NCI-H2081 (cell line): Measurements from ENCODE around the gene SFMBT2.

Experiments
- DNase-seq, 2 experiments: peaks; one replicate each; lab custom pipeline; 2025; lab: John Stamatoyannopoulos, UW

SFMBT2 gene

DNA sequence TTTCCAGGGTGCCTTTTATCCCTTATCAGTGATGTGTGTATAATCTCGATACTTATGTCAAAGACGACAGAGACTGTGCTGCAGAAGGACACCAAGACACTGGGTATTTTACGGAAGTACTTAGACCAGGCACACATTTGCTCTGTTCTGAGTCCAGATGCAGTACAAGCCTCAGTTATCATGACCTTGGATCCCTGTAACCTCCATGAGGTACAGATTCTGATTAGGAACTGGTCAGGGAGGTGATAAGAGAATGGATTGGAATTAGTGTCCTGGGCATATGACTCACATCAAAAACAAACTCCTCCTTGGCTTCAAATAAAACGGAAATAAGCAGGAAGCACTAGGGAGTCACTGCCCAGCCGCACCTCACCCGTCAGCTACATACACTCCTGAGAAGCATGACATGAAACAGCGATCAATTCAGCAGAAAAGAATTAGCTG is 146.5 kb downstream of the SFMBT2 start:
- no peak for DNase-seq

DNA sequence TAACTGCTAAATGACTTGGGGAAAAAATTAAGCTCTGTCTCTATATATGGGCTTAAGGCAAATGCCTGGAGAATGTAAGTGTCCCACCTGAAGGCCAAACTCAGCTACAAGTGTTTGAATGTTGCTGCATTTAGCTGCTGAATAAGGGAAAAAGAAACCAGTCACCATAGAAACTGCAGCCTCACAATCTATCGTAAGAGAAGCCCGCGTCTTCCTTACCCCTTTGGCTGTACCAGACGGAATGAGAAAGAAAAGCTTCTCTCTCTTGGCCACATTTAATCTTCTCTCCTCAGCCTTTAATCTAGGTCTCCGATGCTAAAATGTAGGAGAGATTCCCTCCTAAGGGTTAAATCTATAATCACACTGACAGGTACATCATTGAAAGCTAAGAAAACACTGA is 147.2 kb downstream of the SFMBT2 start:
- DNase-seq: no peak

DNA sequence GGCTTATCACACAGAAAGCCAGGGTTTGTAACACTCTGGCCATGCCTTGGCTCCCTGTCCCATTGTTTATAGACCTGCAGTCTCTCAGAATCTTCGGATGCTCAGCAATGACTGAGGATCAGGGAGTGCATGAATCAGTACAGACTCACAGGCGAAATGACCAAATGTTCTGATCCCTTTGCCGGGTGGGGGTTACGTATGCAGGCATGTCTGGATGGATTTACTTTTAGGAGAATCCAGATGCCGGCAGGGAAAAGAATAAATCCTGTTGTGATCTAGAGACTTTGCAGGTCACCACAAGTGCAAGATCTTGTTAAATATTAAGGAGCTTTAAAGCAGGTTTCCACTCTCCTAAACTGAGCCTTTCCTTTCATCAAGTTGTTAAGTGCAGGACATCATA is 149.5 kb downstream of the SFMBT2 start:
- DNase-seq: no peak

DNA sequence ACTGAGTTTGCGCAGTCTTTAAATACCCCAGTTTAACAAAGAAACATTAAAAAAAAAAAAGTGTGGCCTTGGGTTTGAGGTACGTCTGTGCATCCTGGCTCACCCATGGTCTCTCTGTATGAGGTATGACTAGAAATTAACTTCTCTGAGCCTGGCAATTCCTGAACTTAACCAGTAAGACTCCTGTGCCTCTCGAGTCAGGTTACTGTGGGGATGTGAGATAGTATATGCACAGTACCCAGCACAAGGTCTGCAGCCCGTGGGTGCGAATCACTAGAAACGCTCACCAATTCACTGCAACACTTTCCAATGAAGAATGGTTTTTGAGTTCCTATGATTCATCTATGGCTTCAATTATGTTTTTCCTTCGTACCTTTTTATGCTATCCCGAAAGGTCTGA is 149.9 kb downstream of the SFMBT2 start:
- no peak for DNase-seq

DNA sequence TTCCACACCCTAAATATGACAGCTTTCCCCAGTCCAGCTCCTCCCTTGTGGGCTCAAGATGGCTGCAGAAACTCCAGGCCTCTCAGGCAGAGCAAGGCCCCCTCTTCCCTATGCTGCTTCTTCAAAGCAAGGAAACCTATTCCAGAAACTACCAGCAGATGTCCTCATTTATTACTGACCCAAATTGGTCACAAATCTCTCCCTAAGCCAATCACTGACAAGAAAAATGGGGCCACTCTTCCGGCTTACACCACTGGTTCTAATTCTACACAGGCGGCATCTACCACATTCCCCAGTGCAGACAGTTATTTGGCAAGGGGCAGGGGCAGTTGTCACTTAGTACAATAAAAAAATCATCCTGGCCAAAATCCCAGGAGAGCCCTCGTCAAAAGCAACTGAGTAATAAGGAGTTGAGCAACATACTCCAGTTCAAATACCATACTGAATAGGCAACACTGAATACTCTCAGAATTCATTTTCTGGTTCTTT is 150.4 kb downstream of the SFMBT2 start:
- peak; percentile 9 to 62 for DNase-seq

DNA sequence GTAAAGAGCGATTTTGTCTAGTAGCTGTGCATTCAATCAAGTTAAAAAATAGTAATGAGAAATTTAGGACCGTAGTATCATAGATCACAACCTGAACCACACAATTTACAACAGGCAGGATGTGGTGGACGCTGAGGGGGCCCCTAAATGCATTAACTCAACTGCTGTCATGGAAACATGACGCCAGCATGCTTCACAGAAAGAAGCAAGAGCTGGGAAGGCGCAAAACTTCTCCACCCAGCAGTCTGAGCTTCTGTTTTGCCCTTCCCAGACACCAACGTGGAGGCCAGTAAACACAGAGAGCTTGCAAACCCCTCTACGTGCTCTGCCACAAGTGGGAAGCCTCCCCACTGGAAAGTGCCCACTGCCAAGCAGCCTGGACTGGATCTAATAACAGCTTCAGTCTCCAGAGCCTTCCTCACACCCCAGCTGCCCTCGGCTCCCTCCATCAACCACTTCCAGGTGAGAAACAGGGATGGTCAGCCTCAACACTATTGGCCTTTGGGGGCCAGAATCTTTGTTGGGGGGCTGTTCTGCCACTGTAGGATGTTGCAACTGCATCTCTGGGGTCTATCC is 151.8 kb downstream of the SFMBT2 start:
- DNase-seq: no peak

DNA sequence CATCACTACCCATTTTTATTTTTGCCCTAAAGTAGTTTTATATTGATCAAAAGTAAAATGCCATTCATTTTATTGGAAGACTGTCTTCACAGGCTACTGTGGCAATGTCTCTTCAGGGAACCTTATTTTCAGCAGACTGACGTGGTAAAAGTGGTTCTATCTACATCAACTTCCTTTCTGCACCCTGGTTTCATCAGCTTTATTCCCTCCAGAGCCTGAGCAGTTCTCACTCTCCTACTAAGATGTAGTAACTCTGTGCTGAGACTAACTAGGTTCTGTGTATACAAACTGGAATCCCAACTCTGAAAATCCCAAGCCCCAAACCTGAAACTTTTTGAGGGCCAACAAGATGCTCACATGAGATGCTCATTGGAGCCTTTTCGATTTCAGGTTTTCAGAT is 155.3 kb downstream of the SFMBT2 start:
- DNase-seq: no peak

DNA sequence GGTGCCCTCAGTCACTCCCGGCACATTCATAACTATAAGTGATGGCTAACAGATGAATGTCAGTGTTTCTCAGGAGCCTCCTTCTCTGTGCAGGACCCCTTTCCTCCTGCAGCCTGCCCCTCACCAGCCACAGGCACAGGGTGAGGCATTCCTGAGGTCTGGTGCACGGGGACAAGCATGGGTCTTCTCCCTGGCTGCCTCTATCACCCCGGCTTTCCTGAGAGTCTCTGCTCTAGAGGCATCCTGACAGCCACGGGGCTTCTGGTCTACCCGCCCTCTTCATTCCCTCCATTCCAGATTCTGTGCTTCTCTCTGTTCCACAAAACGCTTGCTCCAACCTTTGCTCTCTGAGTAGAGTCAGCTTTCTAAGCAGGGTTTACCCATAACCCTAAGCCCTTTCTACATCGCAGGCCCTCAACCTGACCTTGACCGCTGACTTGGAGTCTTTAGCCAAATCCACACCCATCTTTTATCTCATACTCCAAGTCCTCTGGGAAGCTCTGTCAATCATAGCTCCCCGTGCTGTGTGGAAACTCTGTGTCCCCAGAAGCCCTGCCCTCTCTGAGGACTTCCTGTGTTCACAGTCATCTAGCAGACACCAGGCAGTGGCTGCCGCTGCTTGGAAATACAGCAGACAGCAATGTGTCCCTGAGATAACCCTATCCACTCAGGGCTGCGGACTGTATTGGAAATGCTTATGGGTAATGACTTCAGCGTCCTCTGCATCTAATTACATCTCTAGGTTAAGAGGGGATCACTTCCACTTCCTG is 159.0 kb downstream of the SFMBT2 start:
- no peak for DNase-seq

DNA sequence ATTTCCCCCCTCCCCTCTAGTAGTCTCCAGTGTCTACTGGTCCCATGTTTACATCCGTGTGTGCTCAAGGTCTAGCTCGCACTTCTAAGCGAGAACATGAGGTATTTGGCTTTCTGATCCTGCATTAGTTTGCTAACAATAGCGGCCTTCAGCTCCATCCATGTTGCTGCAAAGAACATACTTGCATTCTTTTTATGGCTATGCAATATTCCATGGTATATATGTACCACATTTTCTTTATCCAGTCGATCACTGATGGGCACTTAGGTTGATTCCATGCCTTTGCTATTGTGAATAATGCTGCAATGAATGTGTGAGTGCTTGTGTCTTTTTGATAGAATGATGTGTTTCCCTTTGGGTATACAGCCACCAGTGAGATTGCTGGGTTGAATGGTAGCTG is 160.6 kb downstream of the SFMBT2 start:
- no peak for DNase-seq

DNA sequence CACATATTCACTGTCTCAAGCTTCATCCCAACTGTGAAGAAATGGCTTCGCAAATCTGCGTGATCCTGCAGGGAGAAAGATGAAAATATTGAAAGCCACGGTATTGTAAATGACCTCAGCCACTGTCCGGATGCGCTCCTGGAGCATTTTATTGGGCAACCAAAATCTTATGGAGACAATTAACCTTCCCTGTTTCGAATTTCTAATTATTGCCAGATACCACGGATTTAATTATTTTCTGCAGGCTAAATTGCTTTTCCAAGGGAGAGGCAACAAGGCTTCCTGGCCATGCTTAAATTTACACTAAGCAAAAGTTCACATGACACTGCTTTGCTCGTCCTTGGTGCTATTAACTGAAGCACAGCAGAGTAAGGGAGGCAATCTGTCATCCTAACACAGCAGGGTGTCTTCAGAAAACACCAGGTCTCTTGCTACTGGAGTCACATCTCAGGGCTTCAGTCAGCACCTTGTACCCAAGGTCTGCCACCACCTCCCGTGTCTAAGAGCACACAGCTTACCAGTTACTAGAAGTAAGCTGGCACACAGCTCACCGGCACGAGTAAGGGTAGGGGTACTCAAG is 162.2 kb downstream of the SFMBT2 start:
- DNase-seq: no peak

DNA sequence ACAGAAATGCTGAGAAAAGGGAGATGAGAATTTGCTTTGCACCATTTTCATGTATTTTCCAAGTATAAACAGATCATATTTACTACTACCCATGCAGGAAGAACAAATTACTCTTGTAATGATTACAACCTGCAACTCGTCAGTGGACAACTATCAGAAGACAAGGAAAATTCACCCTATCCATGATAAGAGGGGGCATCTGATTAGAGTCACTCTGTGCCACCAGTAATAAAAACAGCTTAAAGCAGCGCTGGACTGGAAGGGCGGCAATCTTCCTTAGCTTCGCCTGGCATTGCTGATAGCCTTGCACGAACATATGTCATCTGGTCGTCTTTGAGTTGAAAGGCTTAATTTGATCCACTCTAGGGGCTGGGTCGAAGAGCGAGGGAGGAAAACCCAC is 162.7 kb downstream of the SFMBT2 start:
- DNase-seq: no peak

DNA sequence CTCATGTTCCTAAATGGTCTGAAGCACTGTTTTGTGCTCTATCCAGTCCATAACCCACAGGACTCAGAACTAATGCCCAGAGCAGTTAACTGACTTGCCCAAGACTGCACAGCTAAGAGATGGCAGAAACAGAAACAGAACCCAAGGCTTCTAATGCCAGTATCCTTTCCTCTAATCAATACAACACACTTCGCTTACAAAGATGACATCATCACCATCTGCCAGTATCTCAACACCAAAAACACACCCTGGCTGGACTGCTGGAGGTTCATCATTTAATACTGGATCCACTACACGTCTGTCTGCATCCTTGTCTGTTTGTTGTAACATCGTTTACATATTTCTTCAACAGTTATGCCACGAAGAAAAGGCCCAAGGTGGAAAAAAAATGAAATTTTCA is 165.3 kb downstream of the SFMBT2 start:
- DNase-seq: no peak

DNA sequence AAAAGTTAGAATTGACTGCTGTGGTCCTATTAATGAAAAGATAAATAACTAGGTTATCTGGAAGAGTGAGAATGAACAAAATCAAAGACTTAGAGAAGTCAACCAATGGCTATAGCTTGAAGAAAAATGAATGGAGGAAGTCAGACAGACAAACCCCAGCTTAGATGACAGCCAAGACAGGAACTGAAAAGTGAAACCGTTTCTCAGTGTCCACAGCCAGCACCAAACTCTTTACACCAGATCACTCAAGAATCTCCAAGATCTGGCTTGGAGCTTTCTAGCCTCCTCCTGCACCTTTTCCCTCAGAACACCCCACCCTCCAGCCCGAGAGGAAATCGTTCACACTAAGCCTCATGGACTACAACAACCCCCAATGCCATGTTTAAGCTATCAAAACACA is 167.0 kb downstream of the SFMBT2 start:
- no peak for DNase-seq

DNA sequence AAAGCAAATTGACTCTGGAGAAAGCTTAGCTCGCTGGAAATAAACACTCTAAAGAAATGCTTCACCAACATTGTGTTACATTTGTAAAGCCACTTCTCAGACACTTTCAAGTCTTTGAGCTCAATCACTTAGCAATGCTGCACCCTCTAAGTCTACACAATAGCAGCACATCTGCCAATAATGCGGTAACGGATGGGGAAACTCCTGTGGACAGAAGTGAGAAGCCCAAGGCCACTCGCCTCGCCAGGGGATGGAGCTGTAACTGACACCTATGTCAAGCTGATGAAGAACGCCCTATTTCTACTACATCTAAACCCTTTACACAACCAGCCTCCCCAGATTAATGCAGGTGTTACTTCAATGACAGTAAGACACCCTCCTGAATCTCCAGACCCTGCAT is 167.7 kb downstream of the SFMBT2 start:
- DNase-seq: no peak

DNA sequence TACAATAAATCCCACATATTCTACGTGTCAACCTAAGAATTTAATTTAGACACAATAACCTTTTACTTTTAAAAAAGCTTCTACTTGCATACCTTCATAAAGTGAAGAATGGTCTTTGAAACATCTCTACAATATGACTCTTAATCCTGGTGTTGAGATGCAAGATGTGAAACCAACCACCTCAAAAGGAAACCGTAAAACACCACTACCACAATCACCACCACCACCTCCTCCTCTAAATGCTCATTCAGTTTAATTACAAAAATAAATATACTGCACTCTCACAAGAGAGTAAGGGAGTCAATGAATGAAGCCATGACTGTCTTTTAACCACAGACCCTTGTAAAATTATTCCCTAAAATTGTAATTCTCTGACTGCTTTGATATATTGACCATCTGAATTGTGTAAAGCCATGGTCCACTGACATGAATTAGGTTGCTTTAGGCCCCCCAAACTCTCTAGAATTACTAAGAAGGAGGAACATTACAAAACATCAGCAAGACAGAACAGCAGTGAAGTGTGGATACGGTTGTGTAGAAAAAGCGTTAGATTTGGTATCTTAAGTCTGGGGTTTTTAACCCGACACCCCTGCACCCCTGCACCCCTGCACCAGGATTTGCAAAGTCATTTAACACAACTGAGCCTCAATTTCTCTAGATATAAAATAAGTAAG is 171.4 kb downstream of the SFMBT2 start:
- DNase-seq: no peak

DNA sequence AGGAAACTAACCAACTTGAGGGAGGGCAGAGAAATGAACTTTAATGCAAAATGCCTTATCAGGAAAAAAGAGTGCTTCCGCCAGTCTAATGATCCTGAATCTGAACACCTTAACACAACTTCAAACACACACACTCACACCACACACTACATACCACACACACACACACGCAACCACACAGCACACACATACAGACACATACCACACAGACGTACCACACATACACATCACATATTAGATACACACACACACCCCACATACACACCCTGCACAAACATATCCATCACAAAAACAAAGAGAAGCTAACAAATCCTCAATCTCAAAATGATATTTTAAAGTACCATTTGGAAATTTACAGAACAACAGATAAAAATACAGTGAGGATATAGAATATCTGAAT is 175.5 kb downstream of the SFMBT2 start:
- no peak for DNase-seq

DNA sequence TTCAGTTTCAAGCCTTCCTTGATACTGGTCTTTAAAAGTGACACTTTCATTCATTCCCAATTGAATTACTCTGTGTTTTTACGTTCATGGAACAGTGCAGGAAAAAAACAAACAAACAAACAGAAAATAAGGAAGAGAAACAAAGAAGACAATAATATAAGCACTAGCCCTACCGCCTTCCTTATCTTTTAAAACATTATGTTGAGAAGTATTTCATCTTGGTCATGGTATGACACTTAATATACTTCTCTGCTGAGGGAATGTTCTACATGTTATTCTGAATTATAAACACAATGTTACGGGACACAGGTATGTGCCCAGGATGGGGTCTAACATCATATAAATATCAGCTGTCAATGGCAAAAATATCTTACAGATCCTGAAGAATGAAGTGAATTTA is 176.7 kb downstream of the SFMBT2 start:
- DNase-seq: no peak

DNA sequence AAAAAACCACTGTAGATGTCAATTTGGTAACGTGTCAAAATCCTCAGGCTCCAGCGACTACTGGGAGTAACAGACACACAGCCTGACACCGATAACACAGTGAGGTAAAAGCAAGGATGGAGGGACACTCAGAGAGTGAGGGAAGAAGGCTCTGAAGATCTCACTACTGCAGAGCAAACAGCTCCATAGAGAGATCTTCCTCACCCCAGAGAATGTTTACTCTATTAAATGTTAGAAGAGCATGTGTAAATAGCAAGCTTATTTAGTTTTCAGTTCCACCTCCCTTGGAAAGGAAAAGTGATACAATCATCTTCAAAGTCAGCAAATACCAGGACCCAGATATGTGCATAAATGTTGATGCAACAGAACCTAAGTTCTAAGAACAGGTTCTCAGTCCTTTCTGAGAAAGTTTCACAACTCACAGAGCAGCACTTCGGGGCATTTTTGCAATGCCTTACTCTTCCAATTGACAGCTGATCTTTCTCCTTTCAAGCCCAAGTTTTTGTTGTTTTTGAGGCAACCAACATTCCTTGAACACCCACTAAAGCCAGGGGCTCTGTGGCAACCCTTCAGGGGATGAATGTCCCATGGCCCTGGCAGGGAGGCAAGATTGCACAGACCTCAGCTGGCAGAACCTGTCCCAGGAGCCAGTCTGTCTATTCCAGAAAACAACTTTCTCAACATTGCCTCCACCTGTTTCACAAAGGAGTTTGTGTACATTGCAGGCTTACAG is 177.4 kb downstream of the SFMBT2 start:
- no peak for DNase-seq

DNA sequence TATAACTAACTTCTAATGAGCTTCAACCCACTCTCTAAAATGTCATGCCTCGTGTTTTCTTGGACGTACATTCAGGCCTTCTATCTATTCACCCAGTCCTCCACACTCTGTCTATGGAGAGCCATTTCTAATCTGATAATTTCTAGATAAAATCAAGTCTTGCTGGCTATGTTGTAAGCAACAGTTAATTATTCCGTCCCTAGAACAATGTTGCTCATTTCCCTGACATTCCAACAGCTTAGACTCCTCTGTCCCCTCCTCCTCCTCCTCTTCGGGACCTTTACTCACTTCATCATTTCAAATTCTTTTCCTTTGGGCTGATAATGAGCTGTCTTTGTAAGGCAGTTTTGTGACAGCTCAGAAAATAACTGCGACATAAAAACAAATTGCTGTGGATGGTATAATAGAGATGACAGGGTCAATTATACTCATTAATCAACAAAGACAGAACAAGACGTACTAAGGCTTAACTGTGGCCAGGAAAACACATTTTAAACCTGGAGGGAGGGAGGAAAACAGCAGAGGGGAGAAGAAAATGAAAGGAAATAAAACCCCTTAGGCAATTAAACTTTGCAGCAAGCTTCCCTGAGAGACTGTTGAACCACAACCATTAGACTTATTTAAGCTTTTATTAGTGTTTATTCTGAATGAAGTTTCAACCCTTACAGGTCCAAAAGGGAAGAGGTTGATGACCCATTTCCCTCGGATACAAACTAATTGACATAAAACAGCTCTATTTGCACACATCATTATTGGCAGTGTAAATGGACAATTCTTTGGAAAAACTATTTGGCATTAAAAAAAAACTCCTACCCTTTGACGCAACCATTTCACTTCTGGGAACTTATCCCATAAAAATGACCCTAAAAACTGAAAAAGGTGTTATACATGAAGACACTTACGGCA is 179.1 kb downstream of the SFMBT2 start:
- DNase-seq: no peak

DNA sequence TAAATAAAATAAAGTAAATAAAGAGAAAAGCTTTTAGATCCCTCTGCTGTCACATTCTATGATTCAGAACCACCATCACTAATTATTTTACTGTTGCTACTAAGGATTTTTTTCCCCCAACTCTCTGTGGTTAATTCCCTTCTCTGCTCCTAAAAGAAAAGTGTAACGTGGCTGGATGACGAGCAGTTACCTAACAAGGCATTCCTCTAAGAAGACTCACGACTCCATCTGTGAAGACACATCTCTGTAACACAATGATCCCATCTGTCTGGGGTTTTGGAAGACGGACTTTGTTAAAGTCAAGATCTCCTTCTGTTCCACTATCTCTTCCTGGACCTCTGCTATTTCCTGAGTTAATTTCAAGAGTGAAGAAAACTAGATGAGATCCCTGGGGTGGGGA is 179.9 kb downstream of the SFMBT2 start:
- no peak for DNase-seq

DNA sequence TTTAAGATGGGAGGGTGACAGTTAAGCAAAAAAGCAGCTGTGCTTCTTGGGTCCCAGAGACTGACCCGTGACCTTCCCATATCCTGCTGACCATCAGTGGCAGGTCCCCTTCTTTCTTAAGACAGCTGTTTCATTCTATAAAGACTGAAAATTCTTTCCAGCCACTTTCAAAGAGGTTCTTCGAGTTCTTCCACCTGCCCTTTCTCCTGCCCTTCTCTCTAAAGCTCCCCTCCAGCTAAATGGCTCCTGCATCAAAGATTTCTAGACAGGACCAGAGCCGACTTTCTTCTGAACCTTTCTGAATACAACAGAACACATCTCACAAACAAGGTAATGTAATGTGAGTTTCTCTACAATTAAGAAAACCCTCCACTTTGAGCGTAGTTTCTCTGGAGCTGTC is 180.8 kb downstream of the SFMBT2 start:
- no peak for DNase-seq
